HG03460 (cell line): ENCODE measurements around the gene PLD1.

Experiments
- ATAC-seq: cut with Tn5 transposase; IDR thresholded peaks from one replicate; pipeline ENCODE4 v1.9.1; 2021; ENCODE audit not compliant: unreplicated experiment

Gene PLD1

GRCh38 chr3:171776839-171777583, 33.3 kb downstream of the PLD1 start:
- ATAC-seq, result no peak

GRCh38 chr3:171776411-171776810, 33.9 kb downstream of the PLD1 start:
- no peak for ATAC-seq

- no peak for ATAC-seq
Observed at GRCh38 chr3:171775943-171776342, 34.3 kb downstream of the PLD1 start.

- ATAC-seq, result no peak
Observed at GRCh38 chr3:171774521-171774920, 35.8 kb downstream of the PLD1 start.

- no peak for ATAC-seq
Observed at GRCh38 chr3:171772427-171773056, 37.7 kb downstream of the PLD1 start.

GRCh38 chr3:171770689-171771620, 39.3 kb downstream of the PLD1 start:
- ATAC-seq, result peak; percentile 72

GRCh38 chr3:171769461-171769860, 40.8 kb downstream of the PLD1 start:
- ATAC-seq, result no peak

- no peak for ATAC-seq
Observed at GRCh38 chr3:171768986-171769385, 41.3 kb downstream of the PLD1 start.

GRCh38 chr3:171768281-171768900, 41.9 kb downstream of the PLD1 start:
- no peak for ATAC-seq

GRCh38 chr3:171765511-171765887, 44.8 kb downstream of the PLD1 start:
- ATAC-seq, result no peak

GRCh38 chr3:171763392-171763791, 46.9 kb downstream of the PLD1 start:
- ATAC-seq, result no peak

- ATAC-seq, result no peak
Observed at GRCh38 chr3:171760477-171760876, 49.8 kb downstream of the PLD1 start.

- ATAC-seq, result no peak
Observed at GRCh38 chr3:171758109-171758508, 52.2 kb downstream of the PLD1 start.

GRCh38 chr3:171757361-171758034, 52.8 kb downstream of the PLD1 start:
- ATAC-seq, result no peak

- no peak for ATAC-seq
Observed at GRCh38 chr3:171755656-171756055, 54.6 kb downstream of the PLD1 start.

- no peak for ATAC-seq
Observed at GRCh38 chr3:171755015-171755589, 55.2 kb downstream of the PLD1 start.

GRCh38 chr3:171753665-171754408, 56.4 kb downstream of the PLD1 start:
- ATAC-seq, result no peak

- no peak for ATAC-seq
Observed at GRCh38 chr3:171753025-171753472, 57.2 kb downstream of the PLD1 start.

GRCh38 chr3:171752329-171752728, 58.0 kb downstream of the PLD1 start:
- no peak for ATAC-seq
